Measurements from ENCODE around the gene FBXO27.
"Not testable (repeated sequence)": the region's sequence is repeated elsewhere in the genome, so short reads cannot be mapped to it uniquely, and the experiment has no call there.

FBXO27 gene

GRCh38 chr19:39037194-39037593, 4.8 kb upstream of the FBXO27 start:
- DNase-seq: no peak

GRCh38 chr19:39036581-39036980, 4.2 kb upstream of the FBXO27 start:
- DNase-seq: no peak

- peak; percentile 46 for DNase-seq
Observed at GRCh38 chr19:39031368-39032062, 834 bp downstream of the FBXO27 start.

- no peak for DNase-seq
Observed at GRCh38 chr19:39030854-39031367, 1.4 kb downstream of the FBXO27 start.

GRCh38 chr19:39024875-39025641, 7.3 kb downstream of the FBXO27 start:
- DNase-seq: no peak

- no peak for DNase-seq
Observed at GRCh38 chr19:39021063-39021462, 11.3 kb downstream of the FBXO27 start.

GRCh38 chr19:39017646-39018045, 14.7 kb downstream of the FBXO27 start:
- no peak for DNase-seq

- no peak for DNase-seq
Observed at GRCh38 chr19:39017026-39017425, 15.3 kb downstream of the FBXO27 start.

- no peak for DNase-seq
Observed at GRCh38 chr19:39014037-39014436, 18.3 kb downstream of the FBXO27 start.

- no peak for DNase-seq
Observed at GRCh38 chr19:39009001-39009400, 23.3 kb downstream of the FBXO27 start.

- no peak for DNase-seq
Observed at GRCh38 chr19:39008137-39008536, 24.2 kb downstream of the FBXO27 start.

- no peak for DNase-seq
Observed at GRCh38 chr19:39007096-39007495, 25.3 kb downstream of the FBXO27 start.

GRCh38 chr19:39004403-39004802, 27.9 kb downstream of the FBXO27 start:
- DNase-seq: no peak

GRCh38 chr19:39003796-39004195, 28.6 kb downstream of the FBXO27 start:
- DNase-seq: no peak

GRCh38 chr19:39003188-39003587, 29.2 kb downstream of the FBXO27 start:
- DNase-seq: no peak

- no peak for DNase-seq
Observed at GRCh38 chr19:39001041-39001440, 31.3 kb downstream of the FBXO27 start.

GRCh38 chr19:38997576-38997975, 34.8 kb downstream of the FBXO27 start:
- DNase-seq: not testable (repeated sequence)

- DNase-seq: no peak
Observed at GRCh38 chr19:38993271-38993670, 39.1 kb downstream of the FBXO27 start.

GRCh38 chr19:38990949-38991697, 41.2 kb downstream of the FBXO27 start:
- DNase-seq: no peak

- not testable (repeated sequence) for DNase-seq
Observed at GRCh38 chr19:38989614-38990013, 42.7 kb downstream of the FBXO27 start.

GRCh38 chr19:38989066-38989605, 43.2 kb downstream of the FBXO27 start:
- no peak for DNase-seq

- DNase-seq: not testable (repeated sequence)
Observed at GRCh38 chr19:38988627-38989026, 43.7 kb downstream of the FBXO27 start.

- DNase-seq: not testable (repeated sequence)
Observed at GRCh38 chr19:38987745-38988144, 44.6 kb downstream of the FBXO27 start.
